ENCODE results near the gene TRIO. TPM values are rescaled to one million over a fixed set of nuclear protein-coding genes. Genes with fewer than 3 reads are reported as not detected.

The TRIO gene
- total RNA-seq, 3 donors from 2014 or later (not counting 1 experiment from before 2014, with no cell fraction given) = 84.6 to 136 (median 94.3) TPM

DNA sequence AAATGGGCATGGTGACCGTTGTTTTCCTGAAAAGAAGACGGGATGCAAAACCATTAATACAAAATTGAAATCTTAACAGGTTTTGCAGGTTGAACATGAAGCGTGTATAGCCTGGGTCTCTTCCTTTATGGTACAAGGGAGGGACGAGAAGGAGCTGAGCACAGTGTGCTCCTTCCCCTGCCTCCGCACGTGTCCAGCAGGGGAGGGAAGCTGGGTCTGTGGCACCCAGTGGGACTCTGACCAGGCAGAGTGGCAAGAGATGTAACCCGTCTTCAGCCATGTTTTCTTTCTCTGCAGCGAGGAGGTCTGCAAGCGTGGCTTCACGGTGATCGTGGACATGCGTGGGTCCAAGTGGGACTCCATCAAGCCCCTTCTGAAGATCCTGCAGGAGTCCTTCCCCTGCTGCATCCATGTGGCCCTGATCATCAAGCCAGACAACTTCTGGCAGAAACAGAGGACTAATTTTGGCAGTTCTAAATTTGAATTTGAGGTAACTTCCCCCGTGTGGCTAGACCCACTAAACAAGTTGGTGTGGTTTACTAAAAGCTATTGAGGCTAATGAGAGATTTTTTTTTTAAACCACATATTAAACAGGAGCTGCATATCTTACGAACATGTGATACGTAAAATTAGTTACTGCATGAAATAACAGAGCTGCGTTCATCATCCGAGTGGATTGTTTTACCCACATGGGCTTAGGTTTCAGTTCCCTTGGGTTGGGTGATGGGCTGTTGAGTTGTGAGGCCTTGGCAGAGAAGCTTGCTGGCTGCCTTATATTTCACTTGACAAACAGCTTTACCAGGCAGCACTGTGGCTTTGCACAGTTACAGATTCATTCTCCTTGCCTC lies 143.7 kb downstream of the TRIO start:
- H3K27ac Mint-ChIP-seq = no peak overlapping the region
- no peak for DNase-seq
- Histone ChIP-seq H3K27ac (ENCODE audit: low read length) (no peak overlapping the region), H3K4me3 (ENCODE audit: low read length) (no peak overlapping the region), H3K36me3 (ENCODE audit: control insufficient read depth, insufficient read depth, low read length) (no peaks in the 10 kb centered on the region), H3K4me1 (ENCODE audit: control insufficient read depth, insufficient read depth, low read length) (no peaks in the 10 kb centered on the region), H3K27me3 (ENCODE audit: control insufficient read depth, insufficient read depth, low read length) (no peaks in the 10 kb centered on the region), H3K9me3 (ENCODE audit: control insufficient read depth, insufficient read depth, low read length) (no peaks in the 10 kb centered on the region)
- 78% methylated on average over 17 of the region's 17 CpGs for WGBS (ENCODE audit: insufficient coverage)
- H3K4me1 Mint-ChIP-seq = peaks cover 0 to 10% of the 10 kb centered on the region in 2 donors
- no peaks in the 10 kb centered on the region for H3K9me3 Mint-ChIP-seq
- no peaks in the 10 kb centered on the region for H3K27me3 Mint-ChIP-seq (ENCODE audit: low read depth in 2 of 2)
- intact Hi-C loops (cut with micrococcal nuclease) = no loop called here
- TF ChIP-seq, protein P1, sequence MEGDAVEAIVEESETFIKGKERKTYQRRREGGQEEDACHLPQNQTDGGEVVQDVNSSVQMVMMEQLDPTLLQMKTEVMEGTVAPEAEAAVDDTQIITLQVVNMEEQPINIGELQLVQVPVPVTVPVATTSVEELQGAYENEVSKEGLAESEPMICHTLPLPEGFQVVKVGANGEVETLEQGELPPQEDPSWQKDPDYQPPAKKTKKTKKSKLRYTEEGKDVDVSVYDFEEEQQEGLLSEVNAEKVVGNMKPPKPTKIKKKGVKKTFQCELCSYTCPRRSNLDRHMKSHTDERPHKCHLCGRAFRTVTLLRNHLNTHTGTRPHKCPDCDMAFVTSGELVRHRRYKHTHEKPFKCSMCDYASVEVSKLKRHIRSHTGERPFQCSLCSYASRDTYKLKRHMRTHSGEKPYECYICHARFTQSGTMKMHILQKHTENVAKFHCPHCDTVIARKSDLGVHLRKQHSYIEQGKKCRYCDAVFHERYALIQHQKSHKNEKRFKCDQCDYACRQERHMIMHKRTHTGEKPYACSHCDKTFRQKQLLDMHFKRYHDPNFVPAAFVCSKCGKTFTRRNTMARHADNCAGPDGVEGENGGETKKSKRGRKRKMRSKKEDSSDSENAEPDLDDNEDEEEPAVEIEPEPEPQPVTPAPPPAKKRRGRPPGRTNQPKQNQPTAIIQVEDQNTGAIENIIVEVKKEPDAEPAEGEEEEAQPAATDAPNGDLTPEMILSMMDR (IDR thresholded peaks at IDR 0.05) = no peak
- H3K4me3 Mint-ChIP-seq = no peak overlapping the region
- no peak for ATAC-seq
- no peaks in the 10 kb centered on the region for H3K36me3 Mint-ChIP-seq

- Histone ChIP-seq H3K27ac (ENCODE audit: low read length) (no peak overlapping the region), H3K4me1 (ENCODE audit: control insufficient read depth, insufficient read depth, low read length) (no peaks in the 10 kb centered on the region), H3K27me3 (ENCODE audit: control insufficient read depth, insufficient read depth, low read length) (no peaks in the 10 kb centered on the region), H3K4me3 (ENCODE audit: low read length) (no peak overlapping the region), H3K9me3 (ENCODE audit: control insufficient read depth, insufficient read depth, low read length) (no peaks in the 10 kb centered on the region), H3K36me3 (ENCODE audit: control insufficient read depth, insufficient read depth, low read length) (peaks cover 11% of the 10 kb centered on the region)
- WGBS (ENCODE audit: insufficient coverage) = 92% methylated on average over 12 of the region's 12 CpGs
- Mint-ChIP-seq H3K9me3 (no peaks in the 10 kb centered on the region), H3K4me1 (peaks cover 0 to 5% of the 10 kb centered on the region in 2 donors), H3K27ac (no peak overlapping the region), H3K27me3 (ENCODE audit: low read depth in 2 of 2) (no peaks in the 10 kb centered on the region), H3K36me3 (peaks cover 7% of the 10 kb centered on the region), H3K4me3 (no peak overlapping the region)
- TF ChIP-seq, protein P1 (IDR thresholded peaks at IDR 0.05) = no peak
- DNase-seq (no peak), ATAC-seq (no peak)
- intact Hi-C loops (cut with micrococcal nuclease) = no loop called here
Observed at GRCh38 chr5:14292766-14293658, 149.9 kb downstream of the TRIO start.

DNA sequence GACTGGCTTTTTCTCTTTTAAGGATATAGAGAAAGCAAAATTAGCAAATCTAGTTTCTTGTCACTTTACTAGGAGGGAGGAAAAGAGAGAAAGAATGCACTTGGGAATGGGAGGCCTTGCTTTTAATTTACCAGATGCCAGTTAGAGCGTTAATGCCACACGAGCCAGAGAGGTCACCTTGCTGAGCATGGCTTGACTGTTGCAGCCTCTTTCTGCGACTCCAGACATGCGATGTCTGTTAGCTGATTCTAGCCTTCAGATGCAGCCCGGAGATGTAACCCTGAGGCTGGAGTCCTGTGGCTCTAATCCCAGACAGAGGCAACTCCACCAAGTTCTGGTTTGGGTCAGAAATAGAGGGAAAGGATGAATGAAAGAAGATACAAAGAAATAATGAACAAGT lies 152.5 kb downstream of the TRIO start:
- Mint-ChIP-seq H3K4me1 (peaks cover 0 to 5% of the 10 kb centered on the region in 2 donors), H3K4me3 (no peak overlapping the region), H3K36me3 (peaks cover 7% of the 10 kb centered on the region), H3K9me3 (no peaks in the 10 kb centered on the region), H3K27ac (no peak overlapping the region), H3K27me3 (ENCODE audit: low read depth in 2 of 2) (no peaks in the 10 kb centered on the region)
- H3K27ac ChIP-seq (ENCODE audit: low read length) = no peak overlapping the region
- intact Hi-C loops (cut with micrococcal nuclease) = no loop called here
- TF ChIP-seq, protein P1 (IDR thresholded peaks at IDR 0.05) = no peak
- no peaks in the 10 kb centered on the region for H3K9me3 ChIP-seq (ENCODE audit: control insufficient read depth, insufficient read depth, low read length)
- H3K4me3 ChIP-seq (ENCODE audit: low read length) = no peak overlapping the region
- DNase-seq (no peak), ATAC-seq (no peak)
- peaks cover 11% of the 10 kb centered on the region for H3K36me3 ChIP-seq (ENCODE audit: control insufficient read depth, insufficient read depth, low read length)
- H3K27me3 ChIP-seq (ENCODE audit: control insufficient read depth, insufficient read depth, low read length) = no peaks in the 10 kb centered on the region
- H3K4me1 ChIP-seq (ENCODE audit: control insufficient read depth, insufficient read depth, low read length) = no peaks in the 10 kb centered on the region
- 98% methylated on average over 5 of the region's 5 CpGs for WGBS (ENCODE audit: insufficient coverage)
